GM19193 (cell line): ENCODE results near the gene TGFB2.

Experiments used
- POLR2A ChIP-seq: IDR thresholded peaks from 4 replicates; pipeline ENCODE4 v1.6.1; 2011; ENCODE audit not compliant: insufficient read depth, insufficient read length; ENCODE audit errors: extremely low read depth

Gene TGFB2

GRCh38 chr1:218435528-218435927 is 90.4 kb downstream of the TGFB2 start:
- TF ChIP-seq POLR2A: no peak

GRCh38 chr1:218436346-218436745 is 91.2 kb downstream of the TGFB2 start:
- TF ChIP-seq POLR2A: no peak

- no peak for TF ChIP-seq POLR2A
Observed at GRCh38 chr1:218436997-218437396, 91.9 kb downstream of the TGFB2 start.

GRCh38 chr1:218439541-218440295 is 94.6 kb downstream of the TGFB2 start:
- no peak for TF ChIP-seq POLR2A

GRCh38 chr1:218443255-218443654 is 98.1 kb downstream of the TGFB2 start:
- TF ChIP-seq POLR2A: no peak

- no peak for TF ChIP-seq POLR2A
Observed at GRCh38 chr1:218444173-218444572, 99.0 kb downstream of the TGFB2 start.

- TF ChIP-seq POLR2A: no peak
Observed at GRCh38 chr1:218444588-218444987, 99.5 kb downstream of the TGFB2 start.

GRCh38 chr1:218447010-218447689 is 102.0 kb downstream of the TGFB2 start:
- TF ChIP-seq POLR2A: no peak

GRCh38 chr1:218451415-218451814 is 106.3 kb downstream of the TGFB2 start:
- TF ChIP-seq POLR2A: no peak

- no peak for TF ChIP-seq POLR2A
Observed at GRCh38 chr1:218454700-218455282, 109.7 kb downstream of the TGFB2 start.

GRCh38 chr1:218456444-218456843 is 111.3 kb downstream of the TGFB2 start:
- no peak for TF ChIP-seq POLR2A

- TF ChIP-seq POLR2A: no peak
Observed at GRCh38 chr1:218459450-218459849, 114.3 kb downstream of the TGFB2 start.

GRCh38 chr1:218459878-218460711 is 115.0 kb downstream of the TGFB2 start:
- no peak for TF ChIP-seq POLR2A

GRCh38 chr1:218461351-218461750 is 116.2 kb downstream of the TGFB2 start:
- no peak for TF ChIP-seq POLR2A

GRCh38 chr1:218462116-218462515 is 117.0 kb downstream of the TGFB2 start:
- no peak for TF ChIP-seq POLR2A
